Measurements from ENCODE around the gene YIPF2.

Gene YIPF2

GRCh38 chr19:10936661-10937084 is 8.2 kb upstream of the YIPF2 start:
- DNase-seq, result peak; percentile 68 to 85 (median 76)

DNA sequence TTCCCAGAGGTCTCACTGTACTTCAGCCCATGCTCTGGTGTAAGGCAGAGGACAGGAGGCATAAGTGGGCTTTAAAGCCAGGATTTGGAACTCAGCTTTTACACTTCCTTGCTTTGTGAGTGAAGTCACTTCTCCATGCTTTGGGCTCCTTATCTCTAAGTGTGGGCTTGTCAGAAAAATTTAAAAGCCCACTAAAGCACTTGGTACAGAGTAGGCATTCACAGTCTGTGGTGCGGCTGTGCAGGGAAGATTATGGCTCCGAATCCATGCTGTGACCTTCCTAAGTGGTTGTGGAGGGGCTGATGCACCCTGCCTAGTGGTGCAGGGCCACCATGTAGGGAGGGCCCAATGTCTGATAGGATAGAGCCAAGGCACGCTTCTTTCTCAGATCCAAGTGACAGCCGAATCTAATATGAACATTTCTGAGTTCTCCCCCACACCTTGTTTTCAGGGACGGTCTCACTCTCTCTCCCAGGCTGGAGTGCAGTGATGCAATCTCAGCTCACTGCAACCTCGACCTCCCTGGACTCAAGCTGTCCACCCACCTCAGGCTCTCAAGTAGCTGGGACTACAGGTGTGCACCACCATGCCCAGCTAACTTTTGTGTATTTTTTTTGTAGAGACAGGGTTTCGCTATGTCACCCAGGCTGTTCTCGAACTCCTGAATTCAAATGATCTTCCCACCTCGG is 7.1 kb upstream of the YIPF2 start:
- no peak for DNase-seq

DNA sequence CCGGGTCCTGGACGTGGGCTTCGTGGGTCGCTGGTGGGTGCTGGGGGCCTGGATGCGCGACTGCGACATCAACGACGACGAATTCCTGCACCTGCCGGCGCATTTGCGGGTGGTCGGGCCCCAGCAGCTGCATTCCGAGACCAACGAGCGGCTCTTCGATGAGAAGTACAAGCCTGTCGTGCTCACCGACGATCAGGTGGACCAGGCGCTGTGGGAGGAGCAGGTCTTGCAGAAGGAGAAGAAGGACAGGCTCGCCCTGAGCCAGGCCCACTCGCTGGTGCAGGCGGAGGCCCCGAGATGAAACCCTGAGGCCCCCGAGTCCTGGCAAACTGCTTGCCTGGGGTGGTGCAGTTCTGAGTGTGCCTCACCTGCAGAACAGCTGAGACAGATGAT is 959 bp upstream of the YIPF2 start:
- no peak for DNase-seq

DNA sequence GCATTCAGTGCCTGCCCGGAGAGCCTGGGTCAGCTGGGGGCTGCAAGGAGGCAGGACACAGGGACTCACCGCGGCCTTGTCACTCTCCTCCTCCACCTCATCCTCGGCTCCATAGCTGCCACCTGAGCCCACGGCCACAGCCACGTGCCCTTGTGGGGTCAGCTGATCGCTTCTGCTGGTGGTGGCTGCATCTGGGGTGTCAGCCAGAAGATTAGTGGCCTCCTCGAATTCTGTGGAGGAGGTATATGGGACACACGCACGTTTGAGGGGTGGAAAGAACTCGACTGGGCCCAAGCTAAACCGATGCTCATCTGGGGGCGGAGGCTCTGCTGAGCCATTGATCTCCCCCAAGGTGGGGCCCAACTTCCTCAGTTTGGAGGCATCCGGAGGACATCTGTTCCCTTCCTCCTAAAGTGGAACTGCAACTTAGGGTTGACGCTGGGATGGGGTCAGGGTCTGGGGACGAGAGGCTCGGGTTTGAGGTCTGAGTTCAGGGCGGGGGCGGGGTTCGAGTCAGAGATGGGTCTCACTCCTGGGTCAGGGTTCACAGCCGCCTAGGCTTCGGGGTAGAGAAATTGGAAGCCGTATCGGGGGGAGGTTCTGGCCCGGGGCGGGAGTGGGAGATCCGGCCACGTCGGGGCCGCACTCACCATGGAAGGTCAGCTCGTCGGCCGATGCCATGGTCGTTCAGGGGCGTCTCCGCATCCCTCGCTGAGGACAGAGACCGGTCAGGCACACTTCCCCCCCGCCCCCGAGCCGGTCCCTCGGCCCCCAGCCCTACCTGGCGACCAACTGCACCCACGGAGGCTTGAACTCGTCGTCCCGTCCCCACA is 493 bp downstream of the YIPF2 start:
- DNase-seq, result peak; percentile 13 to 55 (median 50)

DNA sequence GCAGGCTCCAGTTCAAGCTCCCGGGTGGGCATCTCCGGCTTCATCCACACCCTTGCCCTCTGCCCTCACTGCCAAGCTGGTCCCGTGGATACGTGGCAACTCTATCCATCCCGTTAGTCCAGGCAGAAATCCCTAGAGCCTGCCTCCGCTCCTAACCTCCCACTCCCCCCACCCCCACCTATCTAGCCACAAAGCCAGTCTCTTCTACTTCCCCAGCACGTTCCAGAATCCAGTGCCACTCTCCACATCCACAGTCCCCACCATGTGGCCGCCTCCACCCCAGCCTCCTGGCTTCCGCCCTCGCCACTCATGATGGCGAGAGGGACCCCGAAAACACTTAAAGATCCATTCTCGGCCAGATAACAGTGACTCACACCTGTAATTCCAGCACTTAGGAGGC is 3.8 kb downstream of the YIPF2 start:
- no peak for DNase-seq

DNA sequence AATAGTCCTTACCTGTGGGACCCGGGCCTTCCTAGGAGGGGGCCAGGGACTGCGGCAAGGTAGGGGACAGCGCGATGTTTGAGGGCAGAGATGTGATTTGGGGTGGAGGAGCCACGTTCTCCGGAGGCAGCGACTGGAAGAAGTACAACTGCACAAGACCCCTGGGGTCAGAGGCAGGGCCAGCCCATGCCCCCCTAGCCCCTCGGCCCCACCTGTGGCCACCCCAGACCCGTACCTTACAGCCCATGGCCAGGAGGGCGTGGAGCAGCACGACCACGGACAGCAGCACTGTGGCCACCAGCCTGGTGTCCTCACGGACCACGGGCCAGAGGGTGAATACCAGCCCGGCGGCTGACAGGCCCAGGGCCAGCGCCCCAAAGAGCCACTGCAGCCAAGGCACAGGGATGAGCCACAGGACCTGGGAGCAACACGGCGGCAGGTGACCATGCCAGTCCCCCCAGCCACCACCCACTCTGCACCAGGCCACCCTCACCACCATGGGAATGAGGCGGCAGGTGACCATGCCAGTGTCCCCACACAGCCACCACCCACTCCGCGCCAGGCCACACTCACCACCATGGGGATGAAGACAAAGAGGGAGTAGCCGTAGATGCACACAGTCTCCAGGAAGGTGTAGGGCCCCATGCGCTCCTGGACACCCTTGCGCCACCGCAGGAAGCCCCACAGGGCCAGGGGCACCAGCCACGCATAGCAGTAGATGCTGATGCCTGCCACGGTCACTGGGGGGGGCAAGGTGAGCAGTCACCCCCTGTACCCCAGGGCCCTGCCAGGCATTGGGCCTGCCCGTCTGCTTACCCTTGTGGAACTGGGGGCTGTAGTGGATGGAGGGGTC is 5.0 kb downstream of the YIPF2 start:
- DNase-seq, result no peak

GRCh38 chr19:10922638-10923014 is 5.8 kb downstream of the YIPF2 start:
- no peak for DNase-seq

- no peak for DNase-seq
Measured at GRCh38 chr19:10921910-10922637, 6.4 kb downstream of the YIPF2 start.

GRCh38 chr19:10921199-10921909 is 7.1 kb downstream of the YIPF2 start:
- no peak for DNase-seq

GRCh38 chr19:10920781-10921180 is 7.7 kb downstream of the YIPF2 start:
- DNase-seq, result no peak

DNA sequence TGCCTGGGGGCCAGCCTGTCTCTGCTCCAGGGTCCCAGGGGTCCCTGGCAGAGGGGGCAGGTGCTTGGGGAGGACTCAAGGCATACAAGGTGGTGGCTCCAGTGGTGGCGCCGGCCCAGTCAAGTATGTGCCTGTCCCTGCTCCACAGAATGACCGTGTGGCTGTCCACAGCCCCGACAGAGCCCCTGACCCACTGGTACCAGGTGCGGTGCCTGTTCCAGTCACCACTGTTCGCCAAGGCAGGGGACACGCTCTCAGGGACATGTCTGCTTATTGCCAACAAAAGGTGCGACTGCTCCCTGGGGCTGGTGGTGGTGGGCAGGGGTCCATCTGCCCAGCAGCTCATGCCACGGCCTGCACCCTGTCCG is 8.2 kb downstream of the YIPF2 start:
- no peak for DNase-seq

GRCh38 chr19:10919352-10920287 is 8.8 kb downstream of the YIPF2 start:
- DNase-seq, result no peak

DNA sequence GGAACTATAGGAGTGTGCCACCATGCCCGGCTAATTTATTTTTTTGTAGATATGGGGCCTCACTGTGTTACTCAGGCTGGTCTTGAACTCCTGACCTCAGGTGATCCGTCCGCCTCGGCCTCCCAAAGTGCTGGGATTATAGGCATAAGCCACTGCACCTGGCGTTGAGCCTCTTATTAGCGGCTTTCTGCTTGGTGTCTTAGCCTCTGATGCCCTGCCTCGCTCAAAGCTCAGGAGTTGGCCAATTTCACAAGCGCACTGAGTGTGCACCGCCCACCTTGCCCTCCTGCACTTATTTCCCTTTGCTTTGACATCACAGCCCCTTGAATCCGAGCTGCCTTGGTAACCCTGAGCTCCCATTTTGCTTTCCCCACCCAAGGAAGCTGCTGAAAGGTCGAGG is 10.1 kb downstream of the YIPF2 start:
- no peak for DNase-seq

GRCh38 chr19:10916602-10917001 is 11.8 kb downstream of the YIPF2 start:
- no peak for DNase-seq

GRCh38 chr19:10915130-10916091 is 13.0 kb downstream of the YIPF2 start:
- DNase-seq, result no peak

DNA sequence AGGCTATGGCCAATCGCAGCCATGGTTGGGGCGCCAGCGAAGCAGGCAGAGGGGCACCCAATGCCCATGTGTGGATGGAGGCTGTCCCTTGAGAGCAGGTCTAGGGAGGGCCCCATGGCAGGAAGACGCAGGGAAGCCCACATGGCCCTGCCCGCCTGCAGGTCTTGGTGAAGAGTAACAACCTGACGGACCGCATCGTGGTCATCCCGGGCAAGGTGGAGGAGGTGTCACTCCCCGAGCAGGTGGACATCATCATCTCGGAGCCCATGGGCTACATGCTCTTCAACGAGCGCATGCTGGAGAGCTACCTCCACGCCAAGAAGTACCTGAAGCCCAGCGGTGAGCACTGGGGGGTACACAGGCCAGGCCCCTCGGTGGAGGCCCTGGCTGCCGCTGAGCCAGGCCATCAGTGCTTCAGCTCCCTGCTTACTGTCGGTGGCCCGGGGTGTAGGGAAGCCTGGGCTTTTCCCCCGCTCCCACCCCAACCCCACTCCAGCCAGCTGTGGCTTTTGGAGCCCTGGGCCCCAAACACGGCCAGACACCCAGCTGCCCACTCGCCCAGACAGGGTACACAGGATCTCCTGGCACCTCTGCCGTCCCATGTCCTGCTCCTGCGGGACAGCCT is 14.6 kb downstream of the YIPF2 start:
- no peak for DNase-seq

- no peak for DNase-seq
Measured at GRCh38 chr19:10912619-10913018, 15.8 kb downstream of the YIPF2 start.

GRCh38 chr19:10911579-10912363 is 16.7 kb downstream of the YIPF2 start:
- DNase-seq, result no peak
